Neural progenitor cell (in vitro differentiated cells): Measurements from ENCODE around the gene TFAM.

Experiments
- EZH2 ChIP-seq: fragments of 200-600 bp; sonication (generic); IDR thresholded peaks from 2 replicates; pipeline ENCODE4 v1.6.1; 2017; ENCODE audit warnings: antibody characterized with exemption, mild to moderate bottlenecking, moderate library complexity
- EZH2phosphoT487 ChIP-seq: fragments of 200-600 bp; sonication (generic); IDR thresholded peaks from 2 replicates; pipeline ENCODE4 v1.6.1; 2017; ENCODE audit warnings: antibody characterized with exemption

GRCh38 chr10:58433066-58433465 is 47.9 kb downstream of the TFAM start:
- no peak for TF ChIP-seq EZH2phosphoT487
- TF ChIP-seq EZH2, result no peak
